ENCODE results near the gene ZNF143. TPM values are rescaled to one million over a fixed set of nuclear protein-coding genes. Genes with fewer than 3 reads are reported as not detected.

Gene ZNF143
- total and polyA plus RNA-seq, 12 donors, result 6.1 to 28.8 (median 17.6) TPM

DNA sequence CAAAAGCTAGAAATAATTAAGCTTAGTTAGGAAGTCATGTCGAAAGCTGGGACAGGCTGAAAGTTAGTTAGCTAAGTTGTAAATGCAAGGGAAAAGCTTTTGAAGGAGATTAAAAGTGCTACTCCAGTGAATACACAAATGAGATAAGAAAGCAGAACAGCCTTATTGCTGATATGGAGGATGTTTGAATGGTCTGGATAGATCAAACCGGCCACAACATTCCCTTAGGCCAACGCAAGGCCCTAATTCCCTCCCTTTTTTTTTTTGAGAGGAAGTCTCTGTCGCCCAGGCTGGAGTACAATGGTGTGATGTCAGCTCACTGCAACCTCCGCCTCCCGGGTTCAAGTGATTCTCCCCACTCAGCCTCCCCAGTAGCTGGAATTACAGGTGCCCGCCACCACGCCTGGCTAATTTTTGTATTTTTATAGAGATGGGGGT lies 89.4 kb downstream of the ZNF143 start:
- Histone ChIP-seq H3K36me3 (no peaks in the 10 kb centered on the region), H3K4me1 (peaks cover 0 to 13% (median 2%) of the 10 kb centered on the region in 9 donors), H3K4me3 (no peak overlapping the region), H3K9me3 (no peaks in the 10 kb centered on the region), H3K27ac (no peak overlapping the region), H3K27me3 (no peaks in the 10 kb centered on the region)
- ATAC-seq, result no peak
- TF ChIP-seq, protein P1, sequence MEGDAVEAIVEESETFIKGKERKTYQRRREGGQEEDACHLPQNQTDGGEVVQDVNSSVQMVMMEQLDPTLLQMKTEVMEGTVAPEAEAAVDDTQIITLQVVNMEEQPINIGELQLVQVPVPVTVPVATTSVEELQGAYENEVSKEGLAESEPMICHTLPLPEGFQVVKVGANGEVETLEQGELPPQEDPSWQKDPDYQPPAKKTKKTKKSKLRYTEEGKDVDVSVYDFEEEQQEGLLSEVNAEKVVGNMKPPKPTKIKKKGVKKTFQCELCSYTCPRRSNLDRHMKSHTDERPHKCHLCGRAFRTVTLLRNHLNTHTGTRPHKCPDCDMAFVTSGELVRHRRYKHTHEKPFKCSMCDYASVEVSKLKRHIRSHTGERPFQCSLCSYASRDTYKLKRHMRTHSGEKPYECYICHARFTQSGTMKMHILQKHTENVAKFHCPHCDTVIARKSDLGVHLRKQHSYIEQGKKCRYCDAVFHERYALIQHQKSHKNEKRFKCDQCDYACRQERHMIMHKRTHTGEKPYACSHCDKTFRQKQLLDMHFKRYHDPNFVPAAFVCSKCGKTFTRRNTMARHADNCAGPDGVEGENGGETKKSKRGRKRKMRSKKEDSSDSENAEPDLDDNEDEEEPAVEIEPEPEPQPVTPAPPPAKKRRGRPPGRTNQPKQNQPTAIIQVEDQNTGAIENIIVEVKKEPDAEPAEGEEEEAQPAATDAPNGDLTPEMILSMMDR (IDR thresholded peaks at IDR 0.05), result no peak
- intact Hi-C loops (cut with DNase I), result no loop called here
- no peak for DNase-seq
- 80 to 81% methylated on average over 8 of the region's 8 CpGs for WGBS, 2 donors

DNA sequence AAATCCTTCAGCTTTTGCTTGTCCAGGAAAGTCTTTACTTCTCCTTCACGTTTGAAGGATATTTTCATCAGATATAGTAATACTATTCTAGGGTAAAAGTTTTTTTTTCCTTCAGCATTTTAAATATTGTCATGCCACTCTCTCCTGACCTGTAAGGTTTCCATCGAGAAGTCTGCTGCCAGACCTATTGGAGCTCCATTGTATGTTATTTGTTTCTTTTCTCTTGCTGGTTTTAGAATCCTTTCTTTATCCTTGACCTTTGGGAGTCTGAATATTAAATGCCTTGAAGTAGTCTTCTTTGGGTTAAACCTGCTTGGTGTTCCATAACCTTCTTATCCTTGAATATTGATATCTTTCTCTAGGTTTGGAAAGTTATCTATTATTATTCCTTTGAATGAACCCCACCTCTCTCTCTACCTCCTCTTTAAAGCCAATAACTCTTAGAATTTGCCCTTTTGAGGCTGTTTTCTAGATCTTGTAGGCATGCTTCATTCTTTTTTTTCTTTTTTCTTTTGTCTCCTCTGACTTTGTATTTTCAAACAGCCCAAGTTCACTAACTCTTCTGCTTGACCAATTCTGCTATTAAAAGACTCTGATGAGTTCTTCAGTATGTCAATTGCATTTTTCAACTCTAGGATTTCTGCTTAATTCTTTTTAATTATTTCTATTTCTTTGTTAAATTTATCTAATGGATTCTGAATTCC lies 100.6 kb downstream of the ZNF143 start:
- 89 to 94% methylated on average over 2 of the region's 2 CpGs for WGBS, 2 donors
- H3K4me3 ChIP-seq, result no peak overlapping the region
- no peaks in the 10 kb centered on the region for H3K27me3 ChIP-seq
- no peak for DNase-seq
- TF ChIP-seq, protein P1 (IDR thresholded peaks at IDR 0.05), result no peak
- H3K4me1 ChIP-seq, result peaks cover 4 to 18% (median 14%) of the 10 kb centered on the region in 9 donors
- peaks cover 0 to 28% (median 3%) of the 10 kb centered on the region in 11 donors for H3K9me3 ChIP-seq
- intact Hi-C loops (cut with DNase I), result no loop called here
- H3K27ac ChIP-seq, result no peak overlapping the region
- no peaks in the 10 kb centered on the region for H3K36me3 ChIP-seq
- no peak for ATAC-seq

DNA sequence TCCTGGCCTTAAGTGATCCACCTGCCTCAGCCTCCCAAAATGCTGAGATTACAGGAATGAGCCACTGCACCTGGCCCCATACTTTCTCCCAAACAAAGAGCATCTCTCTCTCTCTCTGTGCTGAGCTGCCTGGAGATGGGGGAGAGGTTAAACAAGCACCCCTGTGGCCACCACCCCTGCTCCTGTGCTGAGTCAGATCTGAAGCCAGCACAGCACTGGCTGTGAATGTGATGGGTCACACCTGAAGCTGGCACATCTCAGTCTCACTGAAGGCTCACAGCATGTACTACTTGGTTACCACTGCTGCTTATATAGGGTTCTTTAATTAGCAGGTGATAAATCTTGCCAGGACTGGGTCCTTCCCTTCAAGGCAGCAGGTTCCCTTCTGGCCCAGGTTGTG lies 101.9 kb downstream of the ZNF143 start:
- Histone ChIP-seq H3K4me1 (peaks cover 5 to 28% (median 22%) of the 10 kb centered on the region in 9 donors), H3K27ac (no peak overlapping the region), H3K27me3 (no peaks in the 10 kb centered on the region), H3K36me3 (no peaks in the 10 kb centered on the region), H3K4me3 (no peak overlapping the region), H3K9me3 (peaks cover 0 to 28% (median 3%) of the 10 kb centered on the region in 11 donors)
- no peak for ATAC-seq
- intact Hi-C loops (cut with DNase I), result no loop called here
- TF ChIP-seq, protein P1 (IDR thresholded peaks at IDR 0.05), result no peak
- no peak for DNase-seq

DNA sequence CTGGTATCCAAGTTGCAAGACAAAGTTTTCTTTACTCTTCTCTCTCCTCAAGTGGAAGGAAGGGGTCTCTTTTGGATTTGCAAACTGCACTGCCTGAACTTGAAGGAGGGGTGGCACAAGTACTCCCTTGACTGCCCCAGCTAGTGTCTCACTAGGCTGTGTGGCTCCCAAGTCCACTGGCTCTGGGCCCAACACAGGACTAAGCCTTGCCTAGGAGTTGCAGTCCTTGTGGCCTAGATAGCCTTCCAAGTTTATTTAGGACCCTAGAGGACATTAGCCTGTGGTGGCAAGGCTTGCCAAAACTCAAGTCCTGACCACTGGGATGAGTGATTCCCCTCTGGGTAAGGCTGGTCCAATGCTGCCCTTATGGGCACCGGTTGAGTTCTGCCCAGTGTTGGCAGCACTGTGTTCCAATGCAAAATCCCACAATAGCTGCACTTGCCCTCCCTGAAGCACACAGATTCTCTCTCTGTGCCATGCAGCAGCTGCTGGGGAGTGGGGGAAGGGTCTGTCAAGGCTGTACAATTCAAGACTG lies 102.5 kb downstream of the ZNF143 start:
- Histone ChIP-seq H3K4me3 (no peak overlapping the region), H3K27me3 (no peaks in the 10 kb centered on the region), H3K27ac (peak overlapping the region in 4 of 10 donors; percentile 2 to 90 (median 22)), H3K9me3 (peaks cover 0 to 28% (median 3%) of the 10 kb centered on the region in 11 donors), H3K4me1 (peaks cover 5 to 33% (median 24%) of the 10 kb centered on the region in 9 donors), H3K36me3 (no peaks in the 10 kb centered on the region)
- DNase-seq, result no peak
- TF ChIP-seq, protein P1 (IDR thresholded peaks at IDR 0.05), result no peak
- WGBS, 2 donors, result 58 to 64% methylated on average over 1 of the region's 1 CpG
- peak in 1 of 8 donors; percentile 28 for ATAC-seq
- intact Hi-C loops (cut with DNase I), result no loop called here

Measured in heart right ventricle (tissue), 16 donors.